Skin of body (tissue), 2 donors: Measurements from ENCODE around the gene RAB7A. TPM values are rescaled to one million over a fixed set of nuclear protein-coding genes. Genes with fewer than 3 reads are reported as not detected.
"Not testable (repeated sequence)": the region's sequence is repeated elsewhere in the genome, so short reads cannot be mapped to it uniquely, and the experiment has no call there.

ENCODE experiments used
- DNase-seq: peaks from one replicate; lab custom pipeline; 2025; lab: John Stamatoyannopoulos, UW
- total RNA-seq: library from RNA; depleted of rRNA; stranded (reverse); fragments of >200 nt; gene quantifications from one replicate; pipeline ENCODE4 v1.2.3, GENCODE V29; 2014

The RAB7A gene
- total RNA-seq, 1 donor from 2014 or later: 58.6 TPM

- no peak for DNase-seq
These were observed 15.1 kb upstream of the RAB7A start for GRCh38 chr3:128710816-128711433.

GRCh38 chr3:128712848-128713247, 13.1 kb upstream of the RAB7A start:
- DNase-seq: no peak

GRCh38 chr3:128714887-128715491, 11.0 kb upstream of the RAB7A start:
- no peak for DNase-seq

GRCh38 chr3:128718892-128719291, 7.1 kb upstream of the RAB7A start:
- not testable (repeated sequence) for DNase-seq

GRCh38 chr3:128720891-128721290, 5.1 kb upstream of the RAB7A start:
- DNase-seq: no peak

GRCh38 chr3:128723477-128723876, 2.5 kb upstream of the RAB7A start:
- no peak for DNase-seq

GRCh38 chr3:128725547-128726022, 398 bp upstream of the RAB7A start:
- DNase-seq: no peak

GRCh38 chr3:128727059-128727458, 1.1 kb downstream of the RAB7A start:
- DNase-seq: no peak

GRCh38 chr3:128727485-128727884, 1.5 kb downstream of the RAB7A start:
- DNase-seq: no peak

GRCh38 chr3:128727996-128728395, 2.0 kb downstream of the RAB7A start:
- no peak for DNase-seq

GRCh38 chr3:128728521-128728920, 2.5 kb downstream of the RAB7A start:
- DNase-seq: not testable (repeated sequence)

- DNase-seq: no peak
These were observed 4.5 kb downstream of the RAB7A start for GRCh38 chr3:128730471-128730870.

- DNase-seq: no peak
These were observed 8.7 kb downstream of the RAB7A start for GRCh38 chr3:128734523-128735189.

GRCh38 chr3:128735287-128735686, 9.3 kb downstream of the RAB7A start:
- DNase-seq: no peak

GRCh38 chr3:128735884-128736283, 9.9 kb downstream of the RAB7A start:
- no peak for DNase-seq

GRCh38 chr3:128736601-128737000, 10.6 kb downstream of the RAB7A start:
- peak; percentile 2 for DNase-seq

- DNase-seq: no peak
These were observed 14.6 kb downstream of the RAB7A start for GRCh38 chr3:128740621-128741020.

GRCh38 chr3:128742821-128743594, 17.0 kb downstream of the RAB7A start:
- DNase-seq: no peak

- no peak for DNase-seq
These were observed 19.8 kb downstream of the RAB7A start for GRCh38 chr3:128745742-128746141.

GRCh38 chr3:128746881-128747280, 20.9 kb downstream of the RAB7A start:
- no peak for DNase-seq

GRCh38 chr3:128748557-128748956, 22.6 kb downstream of the RAB7A start:
- no peak for DNase-seq

GRCh38 chr3:128749035-128749434, 23.1 kb downstream of the RAB7A start:
- DNase-seq: no peak
